COLO829 (cell line): ENCODE data around the gene SPTBN4.
"Not testable (repeated sequence)": the region's sequence is repeated elsewhere in the genome, so short reads cannot be mapped to it uniquely, and the experiment has no call there.

Experiments used
- DNase-seq: peaks from one replicate; pipeline ENCODE4 v3.0.0; 2012; ENCODE audit warnings: low spot score

Gene SPTBN4

DNA sequence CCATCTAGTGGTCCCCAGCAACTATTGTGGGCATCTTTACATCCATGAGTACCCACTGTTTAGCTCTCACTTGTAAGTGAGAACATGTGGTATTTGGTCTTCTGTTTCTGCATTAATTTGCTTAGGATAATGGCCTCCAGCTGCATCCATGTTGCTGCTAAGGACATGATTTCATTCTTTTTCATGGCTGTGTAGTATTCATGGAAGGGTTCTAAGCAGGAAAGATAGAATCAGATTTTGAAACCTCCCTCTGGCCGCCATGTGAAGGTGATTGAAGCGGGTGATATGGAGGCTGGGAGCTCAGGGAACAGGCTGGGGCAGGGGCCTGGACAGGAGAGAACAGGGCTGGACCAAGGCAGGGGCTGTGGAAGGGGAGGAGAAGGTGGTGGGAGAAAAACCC, 154.5 kb downstream of the SPTBN4 start:
- no peak for DNase-seq

DNA sequence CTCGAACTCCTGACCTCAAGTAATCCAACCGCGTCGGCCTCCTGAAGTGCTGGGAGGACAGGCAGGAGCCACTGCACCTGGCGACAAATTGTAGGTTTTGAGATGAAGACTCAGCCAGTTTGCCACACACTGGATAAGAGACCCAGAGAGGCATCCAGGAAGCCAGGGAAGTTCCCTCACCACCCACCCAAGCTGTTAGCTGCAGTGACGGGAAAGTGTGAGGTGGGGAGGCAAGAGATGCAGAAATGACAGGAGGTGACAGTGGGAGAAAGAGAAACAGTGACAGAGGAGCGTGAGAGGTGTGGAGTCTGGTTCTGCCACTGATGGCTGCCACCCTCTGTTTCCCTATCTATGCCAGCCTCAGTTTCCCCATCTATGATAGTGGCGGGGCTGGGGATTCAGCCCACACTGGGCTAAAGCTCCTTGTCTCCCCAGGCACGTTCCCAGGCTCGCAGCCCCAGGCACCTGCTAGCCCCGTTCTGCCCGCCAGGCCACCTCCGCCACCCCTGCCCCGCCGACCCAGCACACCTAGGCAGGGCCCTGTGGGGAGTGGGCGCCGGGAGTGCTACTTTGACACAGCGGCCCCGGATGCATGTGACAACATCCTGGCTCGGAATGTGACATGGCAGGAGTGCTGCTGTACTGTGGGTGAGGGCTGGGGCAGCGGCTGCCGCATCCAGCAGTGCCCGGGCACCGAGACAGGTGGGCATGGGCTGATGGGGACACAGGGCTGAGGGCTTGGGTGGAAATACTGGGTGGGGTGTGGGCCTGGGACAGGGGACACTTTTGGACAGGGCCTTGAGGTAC, 155.4 kb downstream of the SPTBN4 start:
- DNase-seq, result no peak

DNA sequence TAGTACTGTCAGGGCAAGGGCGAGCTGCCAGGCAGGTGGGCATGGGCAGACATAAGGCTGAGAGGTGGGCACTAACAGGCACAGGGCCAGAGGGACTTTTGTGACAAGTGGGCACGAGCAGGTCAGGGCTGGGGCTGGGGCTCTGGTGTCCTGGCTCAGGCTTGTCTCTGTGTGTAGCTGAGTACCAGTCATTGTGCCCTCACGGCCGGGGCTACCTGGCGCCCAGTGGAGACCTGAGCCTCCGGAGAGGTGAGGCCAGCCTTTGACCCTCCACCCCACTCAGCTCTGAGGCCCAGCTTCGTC, 155.9 kb downstream of the SPTBN4 start:
- no peak for DNase-seq

DNA sequence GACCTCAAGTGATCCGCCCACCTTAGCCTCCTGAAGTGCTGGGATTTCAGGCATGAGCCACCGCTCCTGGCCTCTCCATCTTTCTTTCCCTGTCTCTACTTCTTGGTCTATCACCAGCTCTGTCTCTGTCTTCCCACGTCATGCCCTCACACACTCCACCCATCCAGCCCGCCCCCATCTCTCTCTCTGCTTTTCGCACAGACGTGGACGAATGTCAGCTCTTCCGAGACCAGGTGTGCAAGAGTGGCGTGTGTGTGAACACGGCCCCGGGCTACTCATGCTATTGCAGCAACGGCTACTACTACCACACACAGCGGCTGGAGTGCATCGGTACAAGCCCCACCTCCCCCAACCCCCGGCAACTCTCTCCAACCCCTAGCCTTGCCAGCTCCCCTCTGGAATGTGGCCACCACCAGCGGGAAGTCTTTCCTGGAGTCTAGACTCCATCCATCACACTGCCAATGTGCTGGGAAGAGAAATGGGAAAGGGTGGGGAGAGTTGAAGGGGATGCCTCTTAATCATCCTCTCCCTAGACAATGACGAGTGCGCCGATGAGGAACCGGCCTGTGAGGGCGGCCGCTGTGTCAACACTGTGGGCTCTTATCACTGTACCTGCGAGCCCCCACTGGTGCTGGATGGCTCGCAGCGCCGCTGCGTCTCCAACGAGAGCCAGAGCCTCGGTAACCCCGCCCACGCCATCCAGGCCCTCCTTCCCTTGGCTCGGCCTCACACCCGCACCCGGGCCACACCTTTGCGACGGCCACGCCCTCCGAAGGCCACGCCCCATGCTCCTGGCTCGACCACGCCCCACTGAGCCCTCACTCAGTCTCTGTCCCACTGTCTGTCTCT, 156.8 kb downstream of the SPTBN4 start:
- peak; percentile 81 for DNase-seq

DNA sequence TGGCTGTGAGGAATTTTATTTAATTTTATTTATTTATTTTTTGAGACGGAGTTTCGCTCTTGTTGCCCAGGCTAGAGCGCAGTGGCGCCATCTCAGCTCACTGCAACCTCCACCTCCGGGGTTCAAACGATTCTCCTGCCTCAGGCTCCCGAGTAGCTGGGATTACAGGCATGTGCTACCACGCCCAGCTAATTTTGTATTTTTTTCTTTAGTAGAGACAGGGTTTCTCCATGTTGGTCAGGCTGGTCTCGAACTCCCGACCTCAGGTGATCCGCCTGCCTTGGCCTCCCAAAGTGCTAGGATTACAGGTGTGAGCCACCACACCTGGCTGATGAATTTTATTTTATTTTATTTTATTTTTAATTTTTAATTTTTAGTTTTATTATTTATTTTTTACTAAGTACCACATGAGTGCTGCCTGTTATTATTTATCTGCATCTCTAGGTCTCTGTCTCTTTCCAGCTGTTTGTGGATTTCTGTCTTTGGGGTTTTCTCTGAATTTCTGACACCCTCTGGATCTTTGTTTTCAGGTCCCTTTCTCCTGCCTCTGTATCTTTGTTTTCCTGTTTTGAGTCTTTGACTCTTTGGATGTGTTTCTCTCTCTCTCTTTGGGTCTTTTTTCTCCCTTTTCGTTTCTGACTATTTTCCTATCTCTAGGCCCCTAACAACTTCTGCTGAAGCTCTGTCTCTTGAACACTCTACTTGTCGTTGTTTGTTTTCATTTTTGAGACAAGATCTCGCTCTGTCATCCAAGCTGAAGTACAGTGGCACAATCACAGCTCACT, 157.8 kb downstream of the SPTBN4 start:
- DNase-seq, result not testable (repeated sequence)

DNA sequence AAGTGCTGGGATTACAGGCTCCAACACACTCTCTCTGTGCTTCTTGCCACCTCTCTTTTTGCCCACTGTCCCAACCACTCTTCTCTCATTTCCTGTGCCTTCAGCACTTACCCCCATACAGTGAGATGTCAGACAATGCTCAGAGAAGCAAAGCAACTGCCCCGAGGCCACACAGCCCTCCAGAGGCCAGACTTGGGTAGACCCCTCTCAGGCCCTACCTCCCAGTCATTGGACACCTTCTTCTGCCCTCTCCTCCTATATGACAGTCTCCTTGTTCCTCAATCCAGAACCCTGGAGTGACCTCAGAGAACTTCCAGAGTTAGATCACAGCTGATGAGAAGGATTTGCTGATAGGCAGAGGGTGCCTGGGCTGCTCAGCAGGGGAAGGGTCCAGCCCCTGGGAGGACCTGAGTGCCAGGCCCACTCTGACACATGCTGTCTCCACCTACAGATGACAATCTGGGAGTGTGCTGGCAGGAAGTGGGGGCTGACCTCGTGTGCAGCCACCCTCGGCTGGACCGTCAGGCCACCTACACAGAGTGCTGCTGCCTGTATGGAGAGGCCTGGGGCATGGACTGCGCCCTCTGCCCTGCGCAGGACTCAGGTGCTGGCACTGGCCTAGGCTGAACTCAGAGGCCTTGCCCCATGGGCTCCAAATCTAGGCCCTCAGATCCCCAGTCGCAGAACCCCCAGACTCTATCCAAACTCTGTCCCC, 158.8 kb downstream of the SPTBN4 start:
- no peak for DNase-seq
